Type B pancreatic cell (in vitro differentiated cells): ENCODE results near the gene SMIM30. TPM values are rescaled to one million over a fixed set of nuclear protein-coding genes. Genes with fewer than 3 reads are reported as not detected.

ENCODE experiments used
- DNase-seq: peaks from one replicate; pipeline ENCODE4 v3.0.0; 2021; ENCODE audit warnings: mixed read lengths; ENCODE audit not compliant: unreplicated experiment; ENCODE audit errors: extremely low spot score
- H3K27ac Mint-ChIP-seq: 2 replicates; pipeline ENCODE4 v1.8.0; 2021; ENCODE audit warnings: mild to moderate bottlenecking, mixed read lengths
- H3K27me3 Mint-ChIP-seq: 2 replicates; pipeline ENCODE4 v1.8.0; 2021; ENCODE audit warnings: mixed read lengths
- H3K36me3 Mint-ChIP-seq: 2 replicates; pipeline ENCODE4 v1.8.0; 2021; ENCODE audit warnings: mixed read lengths
- H3K4me1 Mint-ChIP-seq: one replicate; pipeline ENCODE4 v1.8.0; 2021; ENCODE audit warnings: mixed read lengths; ENCODE audit not compliant: unreplicated experiment
- H3K4me3 Mint-ChIP-seq: 2 replicates; pipeline ENCODE4 v1.8.0; 2021; ENCODE audit warnings: mild to moderate bottlenecking, mixed read lengths
- H3K9me3 Mint-ChIP-seq: 2 replicates; pipeline ENCODE4 v1.8.0; 2021; ENCODE audit warnings: mixed read lengths
- CTCF ChIP-seq: fragments of 200-600 bp; sonication (generic); conservative IDR thresholded peaks from 2 replicates; pipeline ENCODE4 v1.5.0; 2021; ENCODE audit warnings: antibody characterized with exemption, mild to moderate bottlenecking
- total RNA-seq: library from RNA; stranded (reverse); gene quantifications from 2 replicates; pipeline ENCODE4 v1.2.1, GENCODE V29; 2021; ENCODE audit warnings: low replicate concordance

Gene SMIM30
- total RNA-seq, 1 donor from 2014 or later = 43.6 TPM

- TF ChIP-seq CTCF = no peak
- H3K9me3 Mint-ChIP-seq = no peaks in the 10 kb centered on the region
- DNase-seq = no peak
- no peak overlapping the region for H3K27ac Mint-ChIP-seq
- no peaks in the 10 kb centered on the region for H3K4me1 Mint-ChIP-seq
- no peaks in the 10 kb centered on the region for H3K27me3 Mint-ChIP-seq
- no peak overlapping the region for H3K4me3 Mint-ChIP-seq
- no peaks in the 10 kb centered on the region for H3K36me3 Mint-ChIP-seq
Measured at GRCh38 chr7:113137241-113137640, 18.9 kb upstream of the SMIM30 start.

- H3K9me3 Mint-ChIP-seq = no peaks in the 10 kb centered on the region
- no peak for TF ChIP-seq CTCF
- no peaks in the 10 kb centered on the region for H3K36me3 Mint-ChIP-seq
Measured at GRCh38 chr7:113134025-113134424, 15.7 kb upstream of the SMIM30 start.

GRCh38 chr7:113131367-113131766 lies 13.0 kb upstream of the SMIM30 start:
- Mint-ChIP-seq H3K36me3 (no peaks in the 10 kb centered on the region), H3K4me1 (no peaks in the 10 kb centered on the region), H3K27me3 (no peaks in the 10 kb centered on the region), H3K9me3 (no peaks in the 10 kb centered on the region), H3K4me3 (no peak overlapping the region), H3K27ac (no peak overlapping the region)
- no peak for DNase-seq
- TF ChIP-seq CTCF = no peak

More at GRCh38 chr7:113134025-113134424, 15.7 kb upstream of the SMIM30 start:
- Mint-ChIP-seq H3K27ac (no peak overlapping the region), H3K27me3 (no peaks in the 10 kb centered on the region), H3K4me1 (no peaks in the 10 kb centered on the region), H3K4me3 (no peak overlapping the region)
- DNase-seq = no peak

GRCh38 chr7:113128031-113128430 lies 9.7 kb upstream of the SMIM30 start:
- Mint-ChIP-seq H3K36me3 (no peaks in the 10 kb centered on the region), H3K4me3 (no peak overlapping the region), H3K27ac (no peak overlapping the region), H3K4me1 (no peaks in the 10 kb centered on the region), H3K9me3 (no peaks in the 10 kb centered on the region), H3K27me3 (no peaks in the 10 kb centered on the region)
- DNase-seq = no peak
- no peak for TF ChIP-seq CTCF

GRCh38 chr7:113125728-113126127 lies 7.4 kb upstream of the SMIM30 start:
- H3K36me3 Mint-ChIP-seq = no peaks in the 10 kb centered on the region
- H3K9me3 Mint-ChIP-seq = no peaks in the 10 kb centered on the region
- H3K27me3 Mint-ChIP-seq = no peaks in the 10 kb centered on the region
- no peaks in the 10 kb centered on the region for H3K4me1 Mint-ChIP-seq
- DNase-seq = no peak
- H3K27ac Mint-ChIP-seq = no peak overlapping the region
- no peak overlapping the region for H3K4me3 Mint-ChIP-seq
- TF ChIP-seq CTCF = no peak

GRCh38 chr7:113122744-113123143 lies 4.4 kb upstream of the SMIM30 start:
- Mint-ChIP-seq H3K27ac (no peak overlapping the region), H3K4me3 (no peak overlapping the region), H3K9me3 (no peaks in the 10 kb centered on the region), H3K27me3 (no peaks in the 10 kb centered on the region), H3K36me3 (peaks cover 1% of the 10 kb centered on the region), H3K4me1 (peaks cover 6% of the 10 kb centered on the region)
- DNase-seq = no peak
- TF ChIP-seq CTCF = no peak
